Epithelial cell of proximal tubule (primary cell): Measurements from ENCODE around the gene ZNF462. TPM values are rescaled to one million over a fixed set of nuclear protein-coding genes. Genes with fewer than 3 reads are reported as not detected.

Experiments
- DNase-seq: peaks from one replicate; pipeline ENCODE4 v3.0.0-alpha.2; 2011; ENCODE audit warnings: low read depth
- H3K4me3 ChIP-seq: 2 replicates; pipeline ENCODE4 v1.5.1; 2011; ENCODE audit warnings: low read depth, mild to moderate bottlenecking, low read length
- CTCF ChIP-seq: conservative IDR thresholded peaks from 2 replicates; pipeline ENCODE4 v1.5.1; 2012; ENCODE audit warnings: low read depth, mild to moderate bottlenecking, low read length
- total RNA-seq: library from RNA; depleted of rRNA; stranded (reverse); fragments of >200 nt; gene quantifications from 2 replicates; pipeline ENCODE4 v1.2.3, GENCODE V29; 2015

ZNF462 gene
- total RNA-seq, 1 donor from 2014 or later, result 22.1 TPM

DNA sequence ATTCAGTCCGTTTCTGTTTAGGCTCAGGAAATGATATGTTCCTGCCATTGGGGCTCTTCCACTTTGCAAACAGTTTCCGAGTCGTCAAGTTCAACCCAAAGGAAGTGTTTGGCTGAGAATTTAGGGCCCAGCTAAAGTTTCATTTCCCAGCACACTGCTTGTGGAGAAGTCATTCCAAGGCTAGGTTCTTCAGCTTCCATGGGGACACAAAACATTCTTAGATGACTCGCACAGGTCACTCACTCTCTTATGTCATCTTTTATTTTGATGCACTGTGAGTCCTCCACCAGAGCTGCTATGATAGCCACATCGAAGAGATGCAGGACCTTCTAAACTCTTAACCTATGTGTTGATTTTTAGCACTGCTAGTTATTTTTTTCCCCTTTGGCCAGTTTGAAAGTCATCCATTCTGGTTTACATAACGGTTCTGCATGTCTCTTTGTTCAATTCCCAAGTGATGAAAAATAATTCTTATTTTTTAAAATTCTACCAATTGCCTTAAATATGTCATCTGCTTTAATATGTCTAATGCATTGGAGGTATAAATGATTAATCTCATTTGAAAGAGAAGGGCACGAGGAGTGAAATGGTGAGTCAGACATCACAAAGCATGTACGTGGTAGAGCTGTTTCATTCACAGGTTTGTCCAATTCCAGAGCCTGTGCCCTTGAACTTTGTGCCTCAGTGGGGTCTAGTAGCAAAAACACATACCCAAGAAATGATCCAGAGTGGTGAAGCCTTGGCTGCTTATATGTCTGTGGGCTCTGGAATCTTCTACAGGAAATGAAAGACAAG is 84.3 kb downstream of the ZNF462 start:
- TF ChIP-seq CTCF, result no peak
- no peak overlapping the region for H3K4me3 ChIP-seq

GRCh38 chr9:106953174-106953573 is 90.2 kb downstream of the ZNF462 start:
- H3K4me3 ChIP-seq, result no peak overlapping the region
- DNase-seq, result peak; percentile 96
- no peak for TF ChIP-seq CTCF

More for the DNA sequence above, 84.3 kb downstream of the ZNF462 start:
- DNase-seq, result no peak

DNA sequence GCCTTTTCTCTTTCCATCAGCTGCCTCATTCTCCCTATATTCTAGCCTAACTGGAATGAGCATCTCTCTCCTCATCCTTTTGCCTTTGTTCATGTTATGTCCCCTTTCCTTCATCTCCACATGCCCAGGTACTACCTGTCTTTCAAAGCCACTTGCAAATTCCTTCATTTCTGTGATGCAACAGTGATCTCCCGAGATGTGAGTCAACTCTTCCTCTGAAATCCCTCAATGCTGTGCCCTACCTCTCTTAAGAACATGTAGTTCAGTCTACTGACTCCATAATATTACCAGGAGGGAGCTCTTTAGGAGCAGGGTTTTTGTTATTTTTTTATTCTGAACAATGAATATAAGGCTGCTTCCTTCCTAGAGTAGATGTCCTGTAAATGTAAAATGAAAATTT is 91.6 kb downstream of the ZNF462 start:
- DNase-seq, result no peak

GRCh38 chr9:106954974-106955850 is 92.2 kb downstream of the ZNF462 start:
- TF ChIP-seq CTCF, result no peak

More for the DNA sequence above, 91.6 kb downstream of the ZNF462 start:
- TF ChIP-seq CTCF, result no peak
- H3K4me3 ChIP-seq, result no peak overlapping the region

DNA sequence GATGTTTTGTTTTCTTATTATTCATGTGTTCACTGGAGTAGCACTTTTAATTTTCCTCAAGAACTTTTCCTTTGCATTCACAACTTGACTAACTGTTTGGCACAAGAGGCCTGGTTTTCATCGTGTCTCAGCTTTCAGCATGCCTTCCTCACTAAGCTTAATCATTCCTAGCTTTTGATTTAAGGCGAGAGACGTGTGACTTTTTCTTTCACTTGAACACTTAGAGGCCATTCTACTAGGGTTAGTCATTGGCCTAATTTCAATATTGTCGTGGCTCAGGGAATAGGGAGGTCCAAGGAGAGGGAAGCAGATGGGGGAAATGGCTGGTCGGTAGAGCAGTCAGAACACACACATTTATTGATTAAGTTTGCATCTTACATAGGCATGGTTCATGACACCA is 94.0 kb downstream of the ZNF462 start:
- DNase-seq, result peak; percentile 91
- no peak overlapping the region for H3K4me3 ChIP-seq
- no peak for TF ChIP-seq CTCF

More at GRCh38 chr9:106954974-106955850, 92.2 kb downstream of the ZNF462 start:
- no peak for DNase-seq
- no peak overlapping the region for H3K4me3 ChIP-seq

DNA sequence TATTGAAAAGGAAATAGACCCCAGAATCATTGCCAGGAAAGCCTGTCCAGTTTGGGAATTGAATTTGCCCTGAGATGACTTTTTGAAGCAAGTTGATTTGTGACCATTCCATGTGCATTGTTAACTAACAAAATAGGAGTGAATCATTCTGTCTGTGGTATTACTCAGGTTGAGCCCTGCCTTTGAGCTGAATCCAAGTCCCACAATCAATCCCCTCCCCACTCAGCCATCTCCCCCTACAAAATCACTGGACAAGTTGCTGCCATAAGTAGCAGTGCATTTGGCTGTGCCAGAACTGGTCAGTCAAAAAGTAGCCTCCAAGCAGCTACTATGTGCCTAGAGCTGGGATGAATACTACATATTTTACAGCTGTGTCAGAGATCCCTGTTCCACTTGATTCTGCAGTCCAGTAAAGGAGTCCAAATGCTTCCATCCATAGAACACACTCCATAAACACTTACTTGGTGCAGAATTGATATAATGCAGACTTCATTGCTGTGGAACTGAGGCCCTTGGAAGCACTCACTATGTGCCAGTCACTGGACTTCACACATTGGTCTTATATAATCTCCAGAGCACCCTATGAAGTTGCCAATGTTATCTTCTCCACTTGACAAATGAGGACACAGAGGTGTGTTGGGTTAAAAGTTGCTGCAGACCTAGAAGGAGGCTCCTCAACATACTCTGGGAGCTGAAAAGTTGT is 96.1 kb downstream of the ZNF462 start:
- no peak for DNase-seq
- H3K4me3 ChIP-seq, result no peak overlapping the region
- no peak for TF ChIP-seq CTCF
